ENCODE data around the gene NYAP2. TPM values are rescaled to one million over a fixed set of nuclear protein-coding genes. Genes with fewer than 3 reads are reported as not detected.

NYAP2 gene
- total RNA-seq, 4 donors from 2014 or later, result 0.13 to 0.47 TPM; not detected in 2

DNA sequence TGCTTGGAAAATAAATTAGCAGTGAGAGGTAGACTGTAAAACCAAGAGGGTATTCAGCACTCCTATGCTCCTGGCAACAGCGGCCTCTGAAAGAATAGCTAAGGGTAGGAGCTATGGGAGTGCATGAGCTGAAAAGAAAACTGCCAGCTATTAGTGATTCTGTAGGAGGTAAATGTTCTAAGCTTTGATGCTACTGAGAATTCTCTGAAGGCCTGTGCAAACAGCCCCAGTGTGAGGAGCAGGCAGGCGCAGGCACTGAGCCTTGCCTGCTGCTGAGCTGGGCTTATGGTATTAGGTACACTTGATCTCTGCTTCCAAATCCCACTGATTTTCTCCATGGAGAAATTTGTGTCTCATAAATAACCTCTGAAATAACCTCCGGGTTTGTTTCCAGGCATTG, 86.7 kb downstream of the NYAP2 start:
- H3K36me3 ChIP-seq, result no peaks in the 10 kb centered on the region
- H3K27ac ChIP-seq, result no peak overlapping the region
- no peak for ATAC-seq
- TF ChIP-seq EP300 (IDR thresholded peaks at IDR 0.05) (no peak), POLR2AphosphoS5 (IDR thresholded peaks at IDR 0.05) (no peak), POLR2A (IDR thresholded peaks at IDR 0.05) (no peak)
- TF ChIP-seq, protein P1, sequence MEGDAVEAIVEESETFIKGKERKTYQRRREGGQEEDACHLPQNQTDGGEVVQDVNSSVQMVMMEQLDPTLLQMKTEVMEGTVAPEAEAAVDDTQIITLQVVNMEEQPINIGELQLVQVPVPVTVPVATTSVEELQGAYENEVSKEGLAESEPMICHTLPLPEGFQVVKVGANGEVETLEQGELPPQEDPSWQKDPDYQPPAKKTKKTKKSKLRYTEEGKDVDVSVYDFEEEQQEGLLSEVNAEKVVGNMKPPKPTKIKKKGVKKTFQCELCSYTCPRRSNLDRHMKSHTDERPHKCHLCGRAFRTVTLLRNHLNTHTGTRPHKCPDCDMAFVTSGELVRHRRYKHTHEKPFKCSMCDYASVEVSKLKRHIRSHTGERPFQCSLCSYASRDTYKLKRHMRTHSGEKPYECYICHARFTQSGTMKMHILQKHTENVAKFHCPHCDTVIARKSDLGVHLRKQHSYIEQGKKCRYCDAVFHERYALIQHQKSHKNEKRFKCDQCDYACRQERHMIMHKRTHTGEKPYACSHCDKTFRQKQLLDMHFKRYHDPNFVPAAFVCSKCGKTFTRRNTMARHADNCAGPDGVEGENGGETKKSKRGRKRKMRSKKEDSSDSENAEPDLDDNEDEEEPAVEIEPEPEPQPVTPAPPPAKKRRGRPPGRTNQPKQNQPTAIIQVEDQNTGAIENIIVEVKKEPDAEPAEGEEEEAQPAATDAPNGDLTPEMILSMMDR (IDR thresholded peaks at IDR 0.05), result no peak
- no peaks in the 10 kb centered on the region for H3K9me3 ChIP-seq
- no peak overlapping the region for H3K4me3 ChIP-seq
- H3K4me1 ChIP-seq, result no peaks in the 10 kb centered on the region
- H3K27me3 ChIP-seq, result no peaks in the 10 kb centered on the region
- WGBS, 2 donors (ENCODE audit: low coverage in 1 of 2), result 88 to 98% methylated on average over 2 to 3 of the region's 3 CpGs

DNA sequence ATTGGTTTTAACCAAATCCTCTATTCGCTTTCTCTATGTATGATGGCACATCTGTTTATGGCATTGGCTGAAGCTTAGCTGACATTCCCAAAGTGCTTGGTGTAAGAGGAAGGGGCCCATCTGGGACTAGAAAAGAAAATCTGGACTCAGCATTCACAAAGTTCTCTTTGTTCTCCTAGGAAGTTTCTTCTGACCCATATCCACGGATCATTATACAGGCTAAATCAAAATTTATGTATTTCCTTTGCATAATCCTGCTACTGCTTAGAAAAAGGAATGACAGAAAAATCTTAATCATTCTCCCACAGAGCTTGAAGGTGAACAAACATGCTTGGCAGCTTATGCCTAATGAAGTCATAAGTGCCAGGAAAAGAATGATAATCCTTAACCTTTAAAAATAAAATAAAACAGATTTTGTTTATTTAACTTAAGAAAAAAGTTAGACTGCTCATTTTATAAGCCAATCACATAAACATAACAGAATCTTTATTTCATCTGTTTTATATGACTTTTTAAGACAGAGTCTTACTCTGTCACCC, 88.4 kb downstream of the NYAP2 start:
- Histone ChIP-seq H3K27me3 (no peaks in the 10 kb centered on the region), H3K4me1 (no peaks in the 10 kb centered on the region), H3K4me3 (no peak overlapping the region), H3K27ac (no peak overlapping the region), H3K36me3 (no peaks in the 10 kb centered on the region), H3K9me3 (no peaks in the 10 kb centered on the region)
- TF ChIP-seq POLR2A (IDR thresholded peaks at IDR 0.05) (no peak), POLR2AphosphoS5 (IDR thresholded peaks at IDR 0.05) (no peak), EP300 (IDR thresholded peaks at IDR 0.05) (no peak)
- TF ChIP-seq, protein P1 (IDR thresholded peaks at IDR 0.05), result no peak
- WGBS, 2 donors (ENCODE audit: low coverage in 1 of 2), result 38 to 61% methylated on average over 2 of the region's 2 CpGs
- no peak for ATAC-seq

DNA sequence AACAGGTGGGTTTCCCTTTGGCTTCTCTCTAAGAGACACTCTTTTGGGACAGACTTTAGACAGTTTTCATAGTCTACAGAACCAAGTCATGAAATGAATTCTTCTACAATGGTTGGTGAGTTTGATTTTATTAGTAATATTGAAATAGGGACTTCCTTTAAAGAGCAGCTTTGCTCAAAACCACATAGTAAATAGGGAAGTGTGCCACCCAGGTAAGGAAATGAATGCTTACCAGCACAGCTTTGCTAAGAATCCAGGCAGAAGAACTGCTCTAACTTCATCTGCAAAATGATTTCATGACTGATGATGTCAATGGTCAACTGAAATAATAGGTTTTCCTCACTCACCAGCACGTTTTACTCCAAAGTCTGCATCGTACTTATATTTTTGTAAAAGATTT, 89.2 kb downstream of the NYAP2 start:
- ATAC-seq, result no peak
- WGBS, 2 donors (ENCODE audit: low coverage in 1 of 2), result 80 to 100% methylated on average over 2 of the region's 2 CpGs
- H3K27me3 ChIP-seq, result no peaks in the 10 kb centered on the region
- no peak overlapping the region for H3K27ac ChIP-seq
- H3K36me3 ChIP-seq, result no peaks in the 10 kb centered on the region
- H3K9me3 ChIP-seq, result no peaks in the 10 kb centered on the region
- TF ChIP-seq, protein P1 (IDR thresholded peaks at IDR 0.05), result no peak
- TF ChIP-seq EP300 (IDR thresholded peaks at IDR 0.05), result no peak
- TF ChIP-seq POLR2A (IDR thresholded peaks at IDR 0.05), result no peak
- no peak for TF ChIP-seq POLR2AphosphoS5 (IDR thresholded peaks at IDR 0.05)
- no peak overlapping the region for H3K4me3 ChIP-seq
- H3K4me1 ChIP-seq, result no peaks in the 10 kb centered on the region

DNA sequence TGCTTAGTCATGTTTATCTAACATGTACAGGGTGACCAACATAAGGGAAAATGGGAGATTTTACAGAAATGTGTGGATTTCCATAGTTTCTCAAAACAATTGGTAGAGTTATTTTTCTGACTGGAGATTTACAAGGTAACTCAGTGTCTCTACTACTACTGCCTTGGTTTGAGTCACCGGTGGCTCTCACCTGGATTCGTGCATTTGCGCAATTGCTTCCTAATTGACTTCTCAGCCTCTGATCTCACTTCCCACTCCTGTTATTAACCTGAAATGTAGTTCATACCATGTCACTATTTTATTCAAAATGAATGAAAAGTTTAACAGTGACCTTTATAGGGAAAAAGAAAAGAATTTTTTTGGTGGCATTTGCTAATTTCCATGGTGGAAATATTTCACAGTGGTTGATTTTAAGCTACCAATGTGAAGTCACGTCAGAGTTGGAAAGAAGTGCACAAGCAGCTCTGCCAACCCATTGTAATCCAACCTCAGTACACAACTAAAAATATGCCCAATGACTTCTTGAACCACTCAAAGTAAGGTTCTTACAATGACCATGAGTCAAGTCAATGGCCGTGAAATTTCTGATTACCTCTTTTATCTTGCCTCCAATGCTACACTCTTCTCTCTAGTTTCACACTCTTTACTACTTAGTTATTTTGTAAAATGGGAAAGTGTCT, 94.0 kb downstream of the NYAP2 start:
- Histone ChIP-seq H3K27ac (no peak overlapping the region), H3K9me3 (no peaks in the 10 kb centered on the region), H3K36me3 (no peaks in the 10 kb centered on the region), H3K4me3 (no peak overlapping the region), H3K4me1 (no peaks in the 10 kb centered on the region), H3K27me3 (no peaks in the 10 kb centered on the region)
- ATAC-seq, result no peak
- WGBS, 2 donors (ENCODE audit: low coverage in 1 of 2), result 70 to 87% methylated on average over 2 to 5 of the region's 5 CpGs
- TF ChIP-seq POLR2AphosphoS5 (IDR thresholded peaks at IDR 0.05) (no peak), EP300 (IDR thresholded peaks at IDR 0.05) (no peak), POLR2A (IDR thresholded peaks at IDR 0.05) (no peak)
- TF ChIP-seq, protein P1 (IDR thresholded peaks at IDR 0.05), result no peak

DNA sequence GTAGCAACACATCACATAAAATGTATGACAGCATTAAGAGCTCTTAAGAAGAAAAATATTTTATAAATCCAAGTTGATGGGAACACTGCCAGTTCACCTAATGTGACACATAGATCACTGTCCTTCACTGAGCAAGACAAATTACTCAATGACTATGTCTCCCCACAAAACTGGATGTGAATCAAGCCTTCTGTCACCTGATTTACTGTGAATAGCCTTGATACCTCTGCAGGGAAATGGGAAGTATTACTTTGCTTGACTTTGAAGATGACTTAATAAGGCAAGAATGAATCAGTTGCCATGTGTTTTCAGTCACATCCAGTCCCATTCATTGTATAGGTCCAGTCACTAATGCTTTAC, 94.6 kb downstream of the NYAP2 start:
- no peak for ATAC-seq

More for the DNA sequence above, 94.6 kb downstream of the NYAP2 start:
- Histone ChIP-seq H3K27me3 (no peaks in the 10 kb centered on the region), H3K9me3 (no peaks in the 10 kb centered on the region), H3K36me3 (no peaks in the 10 kb centered on the region), H3K27ac (no peak overlapping the region), H3K4me3 (no peak overlapping the region), H3K4me1 (no peaks in the 10 kb centered on the region)
- no peak for TF ChIP-seq EP300 (IDR thresholded peaks at IDR 0.05)
- TF ChIP-seq POLR2AphosphoS5 (IDR thresholded peaks at IDR 0.05), result no peak
- TF ChIP-seq, protein P1 (IDR thresholded peaks at IDR 0.05), result no peak
- TF ChIP-seq POLR2A (IDR thresholded peaks at IDR 0.05), result no peak

Measured in gastroesophageal sphincter (tissue), 4 donors.